ENCODE measurements around the gene P3H2.

The P3H2 gene

GRCh38 chr3:189936201-189936945, 184.3 kb downstream of the P3H2 start:
- DNase-seq: no peak

GRCh38 chr3:189927975-189928895, 192.5 kb downstream of the P3H2 start:
- DNase-seq: no peak

- DNase-seq: no peak
These were observed 198.9 kb downstream of the P3H2 start for GRCh38 chr3:189921770-189922169.

DNA sequence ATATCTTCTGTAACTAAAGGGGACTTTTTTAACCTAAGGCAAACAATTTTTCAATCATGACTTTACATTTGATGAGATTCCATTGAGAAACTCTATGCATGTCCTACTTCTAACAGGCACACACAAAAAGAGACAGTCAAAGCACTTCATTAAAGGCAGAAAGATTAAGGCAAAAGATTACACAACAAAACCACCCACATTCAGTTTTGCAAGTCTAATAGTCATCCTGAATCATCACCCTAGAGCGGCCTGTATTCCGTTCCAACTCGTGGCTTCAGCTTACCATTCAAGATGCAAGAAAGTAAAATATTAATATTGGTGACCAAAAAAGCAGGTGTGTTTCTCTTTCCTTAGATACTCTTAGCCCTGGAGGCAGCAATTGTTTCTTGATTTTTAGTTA, 205.9 kb downstream of the P3H2 start:
- DNase-seq: no peak

GRCh38 chr3:189911001-189911400, 209.7 kb downstream of the P3H2 start:
- no peak for DNase-seq

DNA sequence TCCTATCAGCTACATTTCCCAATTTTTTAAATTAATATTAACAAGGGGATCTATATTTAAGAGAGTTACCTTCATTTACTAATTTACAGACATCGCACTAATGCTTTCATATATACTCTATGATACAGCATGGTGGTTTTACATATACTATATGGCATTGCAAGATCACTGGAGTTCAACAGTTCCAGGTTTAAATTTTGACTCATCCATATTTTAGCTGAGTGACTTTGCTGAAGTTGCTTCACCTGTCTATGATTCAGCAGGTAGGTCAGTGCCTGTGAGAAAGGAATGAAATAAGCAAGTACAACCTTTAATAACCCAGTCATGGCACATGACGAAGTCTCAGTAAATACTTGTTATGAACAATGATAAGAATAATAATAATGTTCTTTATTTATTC, 211.1 kb downstream of the P3H2 start:
- no peak for DNase-seq

- DNase-seq: no peak
These were observed 211.6 kb downstream of the P3H2 start for GRCh38 chr3:189909139-189909538.

- no peak for DNase-seq
These were observed 212.1 kb downstream of the P3H2 start for GRCh38 chr3:189908646-189909045.

DNA sequence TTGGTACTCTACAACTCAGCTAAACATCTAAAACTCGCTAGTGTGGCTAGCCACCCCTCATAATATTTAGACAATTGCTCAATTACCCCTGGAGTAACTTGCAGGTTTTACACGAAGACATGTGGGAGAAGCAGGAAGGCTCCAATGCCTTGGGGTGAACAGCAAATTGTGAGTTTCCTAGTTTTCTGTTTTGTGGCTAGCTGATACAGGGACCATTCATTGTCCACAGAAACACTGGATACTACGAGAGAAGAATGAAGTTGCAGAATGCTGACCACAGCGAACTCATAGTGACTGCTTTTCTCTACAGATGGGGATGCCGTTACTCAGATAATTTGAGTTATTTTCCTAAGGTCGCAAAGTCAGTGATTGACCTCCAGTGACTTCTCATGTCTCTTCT, 212.9 kb downstream of the P3H2 start:
- no peak for DNase-seq

Data from right hindlimb (tissue), 1 donor.